ENCODE measurements around the gene SENP3.
A peak's percentile ranks its signal among the peaks of the same experiment; 100 is the strongest.

Gene SENP3

GRCh38 chr17:7557147-7557764 lies 4.5 kb upstream of the SENP3 start:
- Histone ChIP-seq H3K4me1 (ENCODE audit: control insufficient read depth, insufficient read depth, low read length) (peaks cover 38% of the 10 kb centered on the region), H3K9ac (ENCODE audit: low read depth, low read length) (no peak overlapping the region), H3K27ac (ENCODE audit: low read depth, low read length) (no peak overlapping the region), H3K4me3 (ENCODE audit: low read depth, low read length) (no peak overlapping the region), H3K36me3 (ENCODE audit: control insufficient read depth, insufficient read depth, low read length) (no peaks in the 10 kb centered on the region), H3K27me3 (ENCODE audit: control insufficient read depth, insufficient read depth, low read length) (no peaks in the 10 kb centered on the region), H3K9me3 (ENCODE audit: control insufficient read depth, insufficient read depth, low read length) (no peaks in the 10 kb centered on the region)

GRCh38 chr17:7557775-7558543 lies 3.8 kb upstream of the SENP3 start:
- Histone ChIP-seq H3K9me3 (ENCODE audit: control insufficient read depth, insufficient read depth, low read length) (no peaks in the 10 kb centered on the region), H3K4me3 (ENCODE audit: low read depth, low read length) (peak overlapping the region; percentile 30; the same call in 1 of the 2 replicates), H3K4me1 (ENCODE audit: control insufficient read depth, insufficient read depth, low read length) (peaks cover 43% of the 10 kb centered on the region), H3K36me3 (ENCODE audit: control insufficient read depth, insufficient read depth, low read length) (no peaks in the 10 kb centered on the region), H3K27me3 (ENCODE audit: control insufficient read depth, insufficient read depth, low read length) (no peaks in the 10 kb centered on the region), H3K9ac (ENCODE audit: low read depth, low read length) (peak overlapping the region; percentile 51; the same call in 1 of the 2 replicates), H3K27ac (ENCODE audit: low read depth, low read length) (peak overlapping the region; percentile 50)

GRCh38 chr17:7558544-7559319 lies 3.0 kb upstream of the SENP3 start, which contains the start of gene TNFSF13:
Gene TNFSF13 (plus strand): TSS chr17:7558750. CDS start chr17:7559040, 290 bp downstream.
- H3K27ac ChIP-seq (ENCODE audit: low read depth, low read length), result peak within 1 kb of the TSS; percentile 50

GRCh38 chr17:7559320-7560171 lies 2.2 kb upstream of the SENP3 start:
- Histone ChIP-seq H3K9me3 (ENCODE audit: control insufficient read depth, insufficient read depth, low read length) (no peaks in the 10 kb centered on the region), H3K9ac (ENCODE audit: low read depth, low read length) (no peak overlapping the region), H3K27me3 (ENCODE audit: control insufficient read depth, insufficient read depth, low read length) (no peaks in the 10 kb centered on the region), H3K36me3 (ENCODE audit: control insufficient read depth, insufficient read depth, low read length) (peaks cover 12% of the 10 kb centered on the region), H3K4me1 (ENCODE audit: control insufficient read depth, insufficient read depth, low read length) (peaks cover 43% of the 10 kb centered on the region), H3K27ac (ENCODE audit: low read depth, low read length) (no peak overlapping the region), H3K4me3 (ENCODE audit: low read depth, low read length) (no peak overlapping the region)

More at GRCh38 chr17:7558544-7559319, 3.0 kb upstream of the SENP3 start, which contains the start of gene TNFSF13:
- Histone ChIP-seq H3K36me3 (ENCODE audit: control insufficient read depth, insufficient read depth, low read length) (peaks cover 4% of the 10 kb centered on the region), H3K4me1 (ENCODE audit: control insufficient read depth, insufficient read depth, low read length) (peaks cover 43% of the 10 kb centered on the region), H3K27me3 (ENCODE audit: control insufficient read depth, insufficient read depth, low read length) (no peaks in the 10 kb centered on the region), H3K9ac (ENCODE audit: low read depth, low read length) (peak within 1 kb of the TSS; percentile 51; the same call in 1 of the 2 replicates), H3K9me3 (ENCODE audit: control insufficient read depth, insufficient read depth, low read length) (no peaks in the 10 kb centered on the region), H3K4me3 (ENCODE audit: low read depth, low read length) (peak within 1 kb of the TSS; percentile 30; the same call in 1 of the 2 replicates)

- H3K4me3 ChIP-seq (ENCODE audit: low read depth, low read length), result peak overlapping the region; percentile 70
- H3K27ac ChIP-seq (ENCODE audit: low read depth, low read length), result peak overlapping the region; percentile 91
- no peaks in the 10 kb centered on the region for H3K27me3 ChIP-seq (ENCODE audit: control insufficient read depth, insufficient read depth, low read length)
- peaks cover 21% of the 10 kb centered on the region for H3K36me3 ChIP-seq (ENCODE audit: control insufficient read depth, insufficient read depth, low read length)
- no peak overlapping the region for H3K9ac ChIP-seq (ENCODE audit: low read depth, low read length)
- no peaks in the 10 kb centered on the region for H3K9me3 ChIP-seq (ENCODE audit: control insufficient read depth, insufficient read depth, low read length)
- H3K4me1 ChIP-seq (ENCODE audit: control insufficient read depth, insufficient read depth, low read length), result peaks cover 43% of the 10 kb centered on the region
These were observed 1.3 kb upstream of the SENP3 start for GRCh38 chr17:7560172-7561027.

- peak overlapping the region; percentile 91 for H3K27ac ChIP-seq (ENCODE audit: low read depth, low read length)
- H3K4me3 ChIP-seq (ENCODE audit: low read depth, low read length), result peak overlapping the region; percentile 70
- peak overlapping the region; percentile 88 for H3K9ac ChIP-seq (ENCODE audit: low read depth, low read length)
- H3K9me3 ChIP-seq (ENCODE audit: control insufficient read depth, insufficient read depth, low read length), result no peaks in the 10 kb centered on the region
- peaks cover 28% of the 10 kb centered on the region for H3K36me3 ChIP-seq (ENCODE audit: control insufficient read depth, insufficient read depth, low read length)
- H3K4me1 ChIP-seq (ENCODE audit: control insufficient read depth, insufficient read depth, low read length), result peaks cover 43% of the 10 kb centered on the region
- no peaks in the 10 kb centered on the region for H3K27me3 ChIP-seq (ENCODE audit: control insufficient read depth, insufficient read depth, low read length)
These were observed 617 bp upstream of the SENP3 start for GRCh38 chr17:7561028-7561575.

GRCh38 chr17:7562208-7562605 lies 488 bp downstream of the SENP3 start:
- Histone ChIP-seq H3K9me3 (ENCODE audit: control insufficient read depth, insufficient read depth, low read length) (no peaks in the 10 kb centered on the region), H3K27ac (ENCODE audit: low read depth, low read length) (peak overlapping the region; percentile 91), H3K9ac (ENCODE audit: low read depth, low read length) (peak overlapping the region; percentile 71), H3K36me3 (ENCODE audit: control insufficient read depth, insufficient read depth, low read length) (peaks cover 37% of the 10 kb centered on the region), H3K4me3 (ENCODE audit: low read depth, low read length) (peak overlapping the region; percentile 70), H3K4me1 (ENCODE audit: control insufficient read depth, insufficient read depth, low read length) (peaks cover 37% of the 10 kb centered on the region), H3K27me3 (ENCODE audit: control insufficient read depth, insufficient read depth, low read length) (no peaks in the 10 kb centered on the region)

GRCh38 chr17:7563115-7563869 lies 1.6 kb downstream of the SENP3 start:
- no peak overlapping the region for H3K9ac ChIP-seq (ENCODE audit: low read depth, low read length)
- no peaks in the 10 kb centered on the region for H3K27me3 ChIP-seq (ENCODE audit: control insufficient read depth, insufficient read depth, low read length)
- peak overlapping the region; percentile 70; the same call in 1 of the 2 replicates for H3K4me3 ChIP-seq (ENCODE audit: low read depth, low read length)
- peaks cover 26% of the 10 kb centered on the region for H3K4me1 ChIP-seq (ENCODE audit: control insufficient read depth, insufficient read depth, low read length)
- H3K27ac ChIP-seq (ENCODE audit: low read depth, low read length), result no peak overlapping the region
- H3K36me3 ChIP-seq (ENCODE audit: control insufficient read depth, insufficient read depth, low read length), result peaks cover 43% of the 10 kb centered on the region
- no peaks in the 10 kb centered on the region for H3K9me3 ChIP-seq (ENCODE audit: control insufficient read depth, insufficient read depth, low read length)

GRCh38 chr17:7569571-7569970 lies 7.9 kb downstream of the SENP3 start:
- Histone ChIP-seq H3K9me3 (ENCODE audit: control insufficient read depth, insufficient read depth, low read length) (no peaks in the 10 kb centered on the region), H3K4me3 (ENCODE audit: low read depth, low read length) (no peak overlapping the region), H3K27me3 (ENCODE audit: control insufficient read depth, insufficient read depth, low read length) (no peaks in the 10 kb centered on the region), H3K9ac (ENCODE audit: low read depth, low read length) (no peak overlapping the region), H3K4me1 (ENCODE audit: control insufficient read depth, insufficient read depth, low read length) (peaks cover 3% of the 10 kb centered on the region), H3K27ac (ENCODE audit: low read depth, low read length) (no peak overlapping the region), H3K36me3 (ENCODE audit: control insufficient read depth, insufficient read depth, low read length) (peaks cover 70% of the 10 kb centered on the region)
